Activated CD4-positive, alpha-beta T cell treated with anti-CD3 and anti-CD28 coated beads, Interleukin-2, amount 50 U/mL, for 1 hour (primary cell): ENCODE measurements around the gene SMPD3.

Experiments
- DNase-seq: peaks from one replicate; pipeline ENCODE4 v3.0.0-alpha.2; 2020

SMPD3 gene

GRCh38 chr16:68319185-68319908, 129.0 kb downstream of the SMPD3 start:
- no peak for DNase-seq

- no peak for DNase-seq
These were observed 135.2 kb downstream of the SMPD3 start for GRCh38 chr16:68313116-68313515.

- peak; percentile 89 for DNase-seq
These were observed 137.4 kb downstream of the SMPD3 start, which contains the start of the genes PRMT7 and SLC7A6OS for GRCh38 chr16:68310774-68311511. Gene PRMT7, plus strand, starts transcription at chr16:68311019. Its CDS starts 4,961 bp downstream, at chr16:68315980. Gene SLC7A6OS, minus strand, starts transcription at chr16:68310946. Its CDS starts 20 bp downstream, at chr16:68310926.

GRCh38 chr16:68310437-68310773, 137.9 kb downstream of the SMPD3 start:
- DNase-seq = no peak

GRCh38 chr16:68309799-68310198, 138.5 kb downstream of the SMPD3 start:
- no peak for DNase-seq
